Mucosa of stomach (tissue), 1 donor: ENCODE data around the gene ITPR1.

Experiments used
- H3K27me3 ChIP-seq: one replicate; pipeline ENCODE4 v1.7.0; 2013; ENCODE audit warnings: mild to moderate bottlenecking, low read length; ENCODE audit not compliant: control insufficient read depth, insufficient read depth
- H3K36me3 ChIP-seq: one replicate; pipeline ENCODE4 v1.7.0; 2013; ENCODE audit warnings: low read length; ENCODE audit not compliant: control insufficient read depth, insufficient read depth
- H3K4me1 ChIP-seq: one replicate; pipeline ENCODE4 v1.7.0; 2013; ENCODE audit warnings: mild to moderate bottlenecking, low read length; ENCODE audit not compliant: control insufficient read depth, insufficient read depth
- H3K4me3 ChIP-seq: one replicate; pipeline ENCODE4 v1.7.0; 2013; ENCODE audit warnings: low read length
- H3K9ac ChIP-seq: one replicate; pipeline ENCODE4 v1.7.0; 2013; ENCODE audit warnings: mild to moderate bottlenecking, low read length, moderate library complexity
- H3K9me3 ChIP-seq: one replicate; pipeline ENCODE4 v1.7.0; 2013; ENCODE audit warnings: mild to moderate bottlenecking, low read length, moderate library complexity; ENCODE audit not compliant: control insufficient read depth
- donor health status: Pancreatic carcinoma.

Gene ITPR1

DNA sequence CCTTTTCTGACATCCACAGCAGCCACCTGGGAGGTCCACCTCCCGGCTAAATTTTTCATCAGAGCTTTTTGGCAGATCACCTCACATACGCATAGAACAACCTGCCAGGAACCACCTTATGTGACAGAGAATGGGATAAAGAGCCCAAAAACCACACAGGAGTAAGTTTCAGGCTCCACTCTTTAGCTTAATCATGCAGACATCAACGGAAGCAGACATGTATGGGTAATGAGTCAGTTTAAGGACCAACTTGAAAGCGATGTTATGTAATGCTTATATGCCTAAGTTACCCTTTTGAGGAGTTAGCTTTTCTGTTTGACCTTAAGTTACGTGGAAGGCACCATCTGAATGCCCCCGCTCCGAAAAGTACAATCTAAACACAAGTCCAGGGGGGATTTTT, 302.8 kb downstream of the ITPR1 start:
- no peaks in the 10 kb centered on the region for H3K4me1 ChIP-seq
- H3K9ac ChIP-seq: no peak overlapping the region
- H3K4me3 ChIP-seq: no peak overlapping the region
- no peaks in the 10 kb centered on the region for H3K27me3 ChIP-seq
- no peaks in the 10 kb centered on the region for H3K36me3 ChIP-seq
- no peaks in the 10 kb centered on the region for H3K9me3 ChIP-seq

DNA sequence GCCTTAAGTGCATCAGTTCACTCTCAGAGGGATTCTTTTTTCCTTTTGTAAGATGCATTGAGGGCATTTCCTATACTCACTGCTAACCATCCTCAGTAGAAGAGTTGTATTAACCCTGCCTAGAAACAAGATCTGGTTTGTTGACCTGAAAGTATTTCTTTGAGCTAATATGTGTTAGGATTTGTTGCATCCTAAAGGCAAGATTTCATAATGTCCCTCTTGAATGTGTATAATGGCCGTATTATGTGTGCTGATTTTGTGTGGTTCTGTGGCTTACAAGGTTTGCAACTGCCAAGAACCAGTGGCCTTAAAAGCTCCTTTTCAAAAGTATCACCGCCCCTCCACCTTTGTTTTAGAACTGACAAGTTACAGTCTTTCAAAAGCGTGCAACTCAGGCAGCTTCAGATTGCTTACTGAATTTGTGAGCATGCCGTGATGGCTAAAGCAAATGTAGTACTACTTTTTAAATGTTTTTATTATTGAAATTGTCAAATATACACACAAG, 304.1 kb downstream of the ITPR1 start:
- no peaks in the 10 kb centered on the region for H3K9me3 ChIP-seq
- no peak overlapping the region for H3K9ac ChIP-seq
- no peaks in the 10 kb centered on the region for H3K4me1 ChIP-seq
- no peaks in the 10 kb centered on the region for H3K36me3 ChIP-seq
- no peaks in the 10 kb centered on the region for H3K27me3 ChIP-seq
- H3K4me3 ChIP-seq: no peak overlapping the region

DNA sequence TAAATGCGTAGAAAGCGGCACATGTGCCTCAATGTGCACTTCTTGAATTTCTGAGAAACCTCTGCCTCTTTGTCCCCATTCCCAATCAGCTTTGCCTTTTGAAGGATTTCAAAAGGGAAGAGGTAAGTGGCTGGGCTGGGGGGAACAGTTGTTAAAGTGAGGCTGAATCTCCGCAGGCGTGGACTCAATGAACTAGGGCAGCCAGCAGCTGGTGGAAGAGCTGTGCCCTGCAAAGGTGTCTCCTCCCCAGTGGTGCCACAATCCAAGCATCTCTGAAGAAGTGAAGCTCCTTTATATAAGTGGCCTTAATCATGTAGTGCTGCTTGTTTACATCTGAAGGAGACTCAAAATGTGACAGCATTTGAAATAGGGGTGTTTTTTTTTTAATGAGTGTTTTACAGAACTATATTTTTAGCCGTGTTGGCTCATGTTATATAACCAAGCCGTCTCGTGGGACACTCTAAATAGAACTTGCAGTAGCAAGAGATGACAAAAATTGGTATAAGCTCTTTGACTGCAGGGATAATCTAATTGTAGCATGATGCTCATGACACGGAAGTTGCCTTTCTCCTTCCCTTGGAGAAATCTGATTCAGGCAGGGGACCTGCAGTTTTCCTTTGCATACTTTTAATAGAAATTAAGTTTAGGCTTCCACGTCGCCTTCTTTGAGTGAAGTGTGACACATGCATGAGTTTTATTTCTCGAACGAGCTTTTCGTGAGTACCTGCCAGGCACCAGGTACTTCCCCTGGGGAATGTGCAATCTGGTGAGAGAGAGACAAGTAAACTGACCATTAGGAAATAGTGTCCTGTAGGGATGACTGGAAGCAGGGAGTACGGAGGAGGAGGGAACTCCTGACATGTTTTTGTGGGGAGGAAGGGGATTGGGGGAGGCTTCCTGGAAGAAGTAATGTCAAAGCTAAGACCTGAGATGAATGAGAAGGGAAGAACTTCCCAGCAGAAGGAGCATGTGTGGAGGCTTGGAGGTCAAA, 306.4 kb downstream of the ITPR1 start:
- Histone ChIP-seq H3K36me3 (no peaks in the 10 kb centered on the region), H3K9ac (no peak overlapping the region), H3K4me3 (no peak overlapping the region), H3K9me3 (no peaks in the 10 kb centered on the region), H3K4me1 (no peaks in the 10 kb centered on the region), H3K27me3 (no peaks in the 10 kb centered on the region)

DNA sequence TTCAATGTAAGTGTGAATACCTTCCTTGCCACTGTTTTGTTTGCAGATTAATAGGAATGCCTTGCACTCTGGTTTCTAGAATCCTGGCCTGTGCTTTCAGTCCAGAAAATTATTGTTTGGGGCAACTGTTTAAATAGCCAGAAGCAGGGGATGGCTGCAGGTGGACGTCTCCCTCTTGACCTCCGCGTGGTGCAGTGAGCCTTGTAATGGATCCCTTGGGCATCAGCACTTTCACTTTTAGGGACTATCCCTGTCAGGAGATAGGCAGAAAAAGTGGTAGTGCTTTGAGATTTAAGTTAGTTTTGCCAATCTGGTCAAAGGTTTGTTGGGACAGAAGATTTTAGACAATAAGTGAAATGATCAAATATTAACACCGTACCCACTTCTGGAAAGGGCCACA, 307.4 kb downstream of the ITPR1 start:
- no peak overlapping the region for H3K9ac ChIP-seq
- no peaks in the 10 kb centered on the region for H3K27me3 ChIP-seq
- no peaks in the 10 kb centered on the region for H3K9me3 ChIP-seq
- no peaks in the 10 kb centered on the region for H3K36me3 ChIP-seq
- no peaks in the 10 kb centered on the region for H3K4me1 ChIP-seq
- H3K4me3 ChIP-seq: no peak overlapping the region

DNA sequence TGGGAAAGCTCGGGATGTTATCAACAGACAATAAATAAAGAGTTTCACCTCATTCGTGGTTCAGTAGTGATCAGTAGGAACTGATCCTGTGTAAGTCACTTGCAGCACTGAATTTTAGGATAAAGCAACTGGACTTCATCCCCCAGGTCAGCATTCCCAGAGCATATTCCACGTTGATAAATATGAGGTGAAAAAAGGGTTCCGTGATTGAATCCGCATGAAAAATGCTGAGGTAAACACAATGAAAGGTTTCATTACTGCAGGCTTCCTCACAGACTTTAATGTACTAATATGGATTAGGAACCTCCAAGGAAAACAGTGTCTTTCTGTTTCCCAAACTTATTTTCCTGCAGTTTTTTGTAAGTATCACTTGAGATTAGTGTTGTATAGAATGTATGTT, 308.7 kb downstream of the ITPR1 start:
- H3K36me3 ChIP-seq: no peaks in the 10 kb centered on the region
- no peaks in the 10 kb centered on the region for H3K4me1 ChIP-seq
- H3K9me3 ChIP-seq: no peaks in the 10 kb centered on the region
- no peaks in the 10 kb centered on the region for H3K27me3 ChIP-seq
- no peak overlapping the region for H3K4me3 ChIP-seq
- H3K9ac ChIP-seq: no peak overlapping the region

DNA sequence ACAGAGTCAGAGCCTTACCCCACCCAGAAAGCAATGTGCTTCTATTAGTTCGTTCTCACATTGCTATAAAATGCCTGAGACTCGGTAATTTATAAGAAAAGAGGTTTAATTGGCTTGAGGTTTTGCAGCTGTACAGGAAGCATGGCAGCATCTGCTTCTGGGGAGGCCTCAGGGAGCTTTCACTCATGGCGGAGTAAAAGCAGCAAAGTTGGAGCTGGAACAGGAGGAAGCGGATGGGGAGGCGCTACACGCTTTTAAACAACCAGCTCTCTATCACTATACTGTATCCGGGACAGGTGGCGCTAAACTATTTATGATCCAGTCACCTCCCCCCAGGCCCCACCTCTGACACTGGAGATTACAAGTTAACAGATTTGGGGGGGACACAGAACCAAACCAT, 309.8 kb downstream of the ITPR1 start:
- no peaks in the 10 kb centered on the region for H3K4me1 ChIP-seq
- H3K27me3 ChIP-seq: no peaks in the 10 kb centered on the region
- no peaks in the 10 kb centered on the region for H3K9me3 ChIP-seq
- no peaks in the 10 kb centered on the region for H3K36me3 ChIP-seq
- no peak overlapping the region for H3K4me3 ChIP-seq
- H3K9ac ChIP-seq: no peak overlapping the region

DNA sequence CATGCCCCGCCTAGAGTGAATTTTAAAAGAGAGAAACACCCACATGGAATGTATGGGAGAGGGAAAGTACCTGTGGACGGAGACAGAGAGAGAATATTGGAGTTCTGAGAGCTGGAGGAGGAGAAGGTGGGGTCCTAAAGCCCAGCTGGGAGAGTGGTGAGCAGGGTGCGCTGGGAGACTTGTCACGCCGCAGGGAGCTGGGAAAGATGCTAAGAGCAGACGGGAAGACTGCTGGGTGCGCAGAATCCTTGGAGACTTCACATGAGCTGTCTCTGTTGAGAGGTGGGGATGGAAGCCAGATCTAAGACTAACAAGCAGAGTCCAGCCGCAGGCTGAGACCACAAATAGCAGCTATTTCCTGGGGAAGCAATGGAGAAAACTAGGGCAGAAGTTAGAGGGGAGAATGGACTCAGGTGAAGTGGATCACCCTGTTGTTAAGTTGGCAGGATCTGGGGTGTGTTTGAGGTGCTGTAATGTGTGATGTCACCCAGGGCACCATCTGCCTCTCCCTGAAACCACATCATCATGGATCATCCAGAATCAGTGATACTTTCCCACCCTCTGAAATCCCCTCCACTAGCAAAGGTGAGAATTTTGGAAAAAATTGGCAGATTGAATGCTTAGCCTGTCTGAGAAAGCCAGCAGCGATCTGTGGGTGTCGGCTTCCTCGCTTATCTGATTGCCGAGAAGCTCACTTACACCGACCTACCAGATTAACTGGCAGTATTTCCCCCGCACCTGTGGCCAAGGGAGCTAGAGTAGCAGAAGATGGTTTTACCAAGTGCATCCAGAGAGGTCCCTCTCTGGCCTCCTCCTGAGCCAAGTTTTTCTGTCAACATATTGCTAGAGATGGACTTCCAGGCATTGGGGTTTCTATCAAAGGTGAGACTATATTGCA, 311.3 kb downstream of the ITPR1 start:
- Histone ChIP-seq H3K9ac (no peak overlapping the region), H3K4me1 (no peaks in the 10 kb centered on the region), H3K4me3 (no peak overlapping the region), H3K27me3 (no peaks in the 10 kb centered on the region), H3K36me3 (no peaks in the 10 kb centered on the region), H3K9me3 (no peaks in the 10 kb centered on the region)

DNA sequence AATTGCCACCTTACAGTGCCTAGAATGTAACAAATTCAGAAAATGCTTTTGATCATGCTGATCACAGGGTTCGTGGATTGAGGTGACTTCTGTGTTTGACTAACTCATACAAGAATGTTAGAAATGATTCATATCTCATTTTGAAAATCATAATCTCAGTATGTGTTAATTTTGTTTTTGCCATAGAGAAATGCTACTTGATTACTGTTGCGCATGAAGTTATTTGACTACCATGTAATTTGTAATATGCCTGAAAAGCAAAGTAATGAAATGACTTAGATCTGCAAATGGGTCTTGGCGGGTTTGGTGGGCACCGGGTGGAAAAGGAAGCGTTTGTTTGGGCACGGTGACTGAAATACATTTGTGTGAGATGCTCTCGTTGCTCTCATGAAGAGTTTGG, 312.5 kb downstream of the ITPR1 start:
- Histone ChIP-seq H3K4me1 (no peaks in the 10 kb centered on the region), H3K4me3 (no peak overlapping the region), H3K27me3 (no peaks in the 10 kb centered on the region), H3K9me3 (no peaks in the 10 kb centered on the region), H3K36me3 (no peaks in the 10 kb centered on the region), H3K9ac (no peak overlapping the region)

DNA sequence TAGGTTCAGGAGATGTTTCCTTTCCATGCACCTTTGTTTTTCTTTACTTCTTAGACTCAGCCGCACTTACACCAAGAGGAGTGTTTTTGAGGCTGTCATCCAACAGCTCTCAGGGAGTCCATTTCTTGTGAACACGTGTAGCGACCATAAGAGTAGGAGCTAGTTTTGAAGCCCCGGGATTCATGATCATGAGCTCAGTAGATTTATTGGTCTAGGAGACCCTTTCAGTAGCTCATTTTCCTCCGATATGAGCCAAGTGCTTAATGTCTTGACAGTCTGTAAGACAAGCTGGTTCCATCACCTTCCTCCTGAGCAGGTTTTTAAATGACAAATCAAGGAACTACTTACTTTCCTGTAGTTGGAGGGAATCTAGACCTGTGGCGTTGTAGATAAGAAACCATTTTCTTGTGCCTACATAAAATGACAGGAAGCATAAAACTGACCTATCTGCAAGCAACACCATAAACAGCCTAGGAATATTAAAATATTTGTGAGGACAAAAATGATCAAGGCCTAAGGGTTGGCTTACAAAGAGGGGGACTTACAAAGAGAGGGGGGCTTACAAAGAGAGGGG, 313.5 kb downstream of the ITPR1 start:
- H3K9me3 ChIP-seq: no peaks in the 10 kb centered on the region

DNA sequence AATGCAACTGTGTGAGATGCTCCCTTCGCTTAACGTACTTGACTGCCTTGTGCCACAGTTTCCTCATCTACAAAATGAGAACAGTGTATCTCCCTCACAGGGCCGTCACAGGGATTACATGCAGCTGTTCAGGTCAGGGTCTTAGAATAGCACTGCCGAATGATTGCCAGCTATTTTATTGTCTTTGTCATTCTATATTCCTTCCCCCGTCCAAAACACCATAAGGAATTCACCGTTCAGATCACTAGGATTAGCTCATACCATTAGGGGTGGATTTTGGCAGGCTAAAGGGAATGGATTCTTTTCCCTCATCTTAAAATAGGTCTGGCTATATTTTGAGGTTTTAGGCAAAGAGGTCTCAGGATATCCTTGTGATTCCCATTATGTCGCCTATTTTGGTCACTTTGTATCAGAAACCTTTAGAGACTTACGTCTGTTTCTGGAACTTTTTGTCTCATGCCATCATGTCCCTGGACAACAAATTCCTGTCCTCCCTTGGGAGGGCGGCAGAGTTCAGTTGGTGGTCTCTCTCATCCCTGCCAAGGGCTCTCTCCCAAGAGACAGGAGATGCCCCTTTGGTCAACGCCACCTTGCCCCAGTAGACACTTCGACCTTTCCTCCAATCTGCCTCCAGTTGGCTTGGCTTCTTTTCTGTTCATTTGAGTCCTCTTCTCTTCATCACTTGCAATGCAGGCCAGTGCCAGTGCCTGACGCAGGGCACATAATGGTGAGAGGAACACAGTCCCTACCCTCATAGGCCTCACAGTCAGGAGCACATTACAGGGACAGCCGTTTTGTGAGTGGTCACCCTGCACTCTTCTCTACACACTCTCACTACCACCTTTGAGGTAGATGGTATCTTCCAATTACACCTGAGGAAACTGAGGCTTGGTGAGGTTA, 314.5 kb downstream of the ITPR1 start:
- Histone ChIP-seq H3K9me3 (no peaks in the 10 kb centered on the region), H3K36me3 (no peaks in the 10 kb centered on the region), H3K9ac (no peak overlapping the region), H3K4me3 (no peak overlapping the region), H3K27me3 (no peaks in the 10 kb centered on the region), H3K4me1 (no peaks in the 10 kb centered on the region)

More for the DNA sequence above, 313.5 kb downstream of the ITPR1 start:
- no peak overlapping the region for H3K4me3 ChIP-seq
- no peak overlapping the region for H3K9ac ChIP-seq
- H3K4me1 ChIP-seq: no peaks in the 10 kb centered on the region
- no peaks in the 10 kb centered on the region for H3K36me3 ChIP-seq
- H3K27me3 ChIP-seq: no peaks in the 10 kb centered on the region

DNA sequence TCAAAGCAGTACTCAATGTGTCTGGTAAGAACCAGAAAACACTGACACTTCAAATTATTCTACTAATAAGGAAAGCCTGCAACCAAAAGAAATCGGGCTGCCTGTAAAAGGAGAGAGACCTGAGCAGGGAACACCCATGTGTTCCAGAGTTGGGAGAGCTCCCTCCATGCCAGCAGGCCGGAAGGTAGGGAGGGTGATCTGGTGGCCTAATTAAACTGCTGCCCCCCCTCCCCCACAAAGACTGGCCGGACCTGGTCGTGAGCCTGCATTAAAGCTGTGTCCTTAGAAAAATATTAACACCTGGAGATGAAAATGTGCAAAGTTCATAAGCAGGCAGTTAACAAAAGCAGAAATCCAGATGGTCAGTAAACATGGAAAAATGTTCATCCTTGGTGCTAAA, 315.5 kb downstream of the ITPR1 start:
- Histone ChIP-seq H3K36me3 (no peaks in the 10 kb centered on the region), H3K4me1 (no peaks in the 10 kb centered on the region), H3K9ac (no peak overlapping the region), H3K27me3 (no peaks in the 10 kb centered on the region), H3K4me3 (no peak overlapping the region), H3K9me3 (no peaks in the 10 kb centered on the region)
